HL-60 (cell line): ENCODE data around the gene BTBD9.

ENCODE experiments used
- GABPA ChIP-seq: IDR thresholded peaks from 2 replicates; pipeline ENCODE4 v1.6.1; 2012; ENCODE audit warnings: low read depth
- POLR2AphosphoS5 ChIP-seq: IDR thresholded peaks from 2 replicates; pipeline ENCODE4 v1.6.1; 2012; ENCODE audit warnings: low read depth
- REST ChIP-seq: IDR thresholded peaks from 2 replicates; pipeline ENCODE4 v1.6.1; 2012; ENCODE audit warnings: low read depth; ENCODE audit not compliant: insufficient replicate concordance
- SPI1 ChIP-seq: IDR thresholded peaks from 2 replicates; pipeline ENCODE4 v1.6.1; 2012; ENCODE audit warnings: low read depth, mild to moderate bottlenecking, borderline replicate concordance
- TF ChIP-seq, protein P1 (sequence below): IDR thresholded peaks from one replicate; pipeline ENCODE4 v1.5.1; 2011; ENCODE audit warnings: low read length, control low read depth, inconsistent platforms; ENCODE audit not compliant: insufficient read depth

DNA sequence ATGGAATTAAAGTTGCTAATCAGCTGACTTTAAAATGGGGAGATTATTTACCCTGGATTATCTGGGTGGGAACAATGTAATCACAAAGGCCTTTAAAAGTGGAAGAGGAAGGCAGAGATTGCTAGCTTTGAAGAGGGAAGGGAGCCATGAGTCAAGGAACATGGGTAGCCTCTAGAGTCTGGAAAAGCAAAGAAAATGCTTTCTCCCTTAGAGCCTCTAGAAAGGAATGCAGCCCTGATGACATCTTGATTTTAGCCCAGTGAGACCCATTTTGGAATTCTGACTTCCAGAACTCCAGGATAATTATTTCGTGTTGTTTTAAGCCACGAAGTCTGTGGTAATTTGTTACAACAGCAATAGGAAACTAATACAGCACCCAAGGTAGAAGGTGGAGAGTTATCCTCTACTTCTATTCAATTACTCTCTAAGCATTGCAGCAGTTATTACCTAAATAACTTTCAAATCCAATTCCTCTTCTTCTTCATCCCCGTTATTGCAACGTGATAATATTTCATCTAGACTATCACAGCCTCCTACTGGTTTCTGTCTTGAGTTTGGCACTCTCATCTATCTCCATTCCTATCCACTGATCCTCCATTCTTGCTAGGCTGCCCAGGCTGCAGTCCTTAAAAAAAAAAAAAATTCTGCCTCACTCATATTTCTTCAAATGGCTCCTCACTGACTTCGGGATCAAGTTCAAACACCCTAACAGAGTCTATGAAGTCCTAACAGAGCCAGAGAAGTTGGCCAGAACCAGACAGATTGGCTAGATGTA lies 224.3 kb downstream of the BTBD9 start:
- TF ChIP-seq POLR2AphosphoS5 (no peak), REST (no peak), SPI1 (no peak), GABPA (no peak)
- TF ChIP-seq, protein P1, sequence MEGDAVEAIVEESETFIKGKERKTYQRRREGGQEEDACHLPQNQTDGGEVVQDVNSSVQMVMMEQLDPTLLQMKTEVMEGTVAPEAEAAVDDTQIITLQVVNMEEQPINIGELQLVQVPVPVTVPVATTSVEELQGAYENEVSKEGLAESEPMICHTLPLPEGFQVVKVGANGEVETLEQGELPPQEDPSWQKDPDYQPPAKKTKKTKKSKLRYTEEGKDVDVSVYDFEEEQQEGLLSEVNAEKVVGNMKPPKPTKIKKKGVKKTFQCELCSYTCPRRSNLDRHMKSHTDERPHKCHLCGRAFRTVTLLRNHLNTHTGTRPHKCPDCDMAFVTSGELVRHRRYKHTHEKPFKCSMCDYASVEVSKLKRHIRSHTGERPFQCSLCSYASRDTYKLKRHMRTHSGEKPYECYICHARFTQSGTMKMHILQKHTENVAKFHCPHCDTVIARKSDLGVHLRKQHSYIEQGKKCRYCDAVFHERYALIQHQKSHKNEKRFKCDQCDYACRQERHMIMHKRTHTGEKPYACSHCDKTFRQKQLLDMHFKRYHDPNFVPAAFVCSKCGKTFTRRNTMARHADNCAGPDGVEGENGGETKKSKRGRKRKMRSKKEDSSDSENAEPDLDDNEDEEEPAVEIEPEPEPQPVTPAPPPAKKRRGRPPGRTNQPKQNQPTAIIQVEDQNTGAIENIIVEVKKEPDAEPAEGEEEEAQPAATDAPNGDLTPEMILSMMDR = no peak
